Adipocyte (in vitro differentiated cells): ENCODE data around the gene LAMTOR2.

Experiments
- DNase-seq: peaks from one replicate; pipeline ENCODE4 v3.0.0-alpha.2; 2015; ENCODE audit warnings: low read depth
- H3K27me3 ChIP-seq: replicated peaks from 2 replicates; pipeline ENCODE4 v1.7.0; 2013; ENCODE audit warnings: mild to moderate bottlenecking, low read length, moderate library complexity; ENCODE audit not compliant: control insufficient read depth, insufficient read depth
- H3K36me3 ChIP-seq: 2 replicates; pipeline ENCODE4 v1.7.0; 2013; ENCODE audit warnings: low read length, mild to moderate bottlenecking, moderate library complexity; ENCODE audit not compliant: control insufficient read depth, insufficient read depth, severe bottlenecking
- H3K4me1 ChIP-seq: 2 replicates; pipeline ENCODE4 v1.7.0; 2013; ENCODE audit warnings: mild to moderate bottlenecking, low read length, moderate library complexity; ENCODE audit not compliant: control insufficient read depth, insufficient read depth
- H3K4me3 ChIP-seq: 2 replicates; pipeline ENCODE4 v1.7.0; 2013; ENCODE audit warnings: mild to moderate bottlenecking, low read length, moderate library complexity
- H3K9ac ChIP-seq: 2 replicates; pipeline ENCODE4 v1.7.0; 2013; ENCODE audit warnings: mild to moderate bottlenecking, low read length, moderate library complexity
- H3K9me3 ChIP-seq: 2 replicates; pipeline ENCODE4 v1.7.0; 2013; ENCODE audit warnings: mild to moderate bottlenecking, low read length, moderate library complexity; ENCODE audit not compliant: control insufficient read depth

Gene LAMTOR2

GRCh38 chr1:156102633-156103511, 48.3 kb downstream of the LAMTOR2 start:
- peaks cover 62% of the 10 kb centered on the region for H3K4me1 ChIP-seq
- H3K9ac ChIP-seq: peak overlapping the region; percentile 80
- peak; percentile 63 for DNase-seq
- H3K9me3 ChIP-seq: no peaks in the 10 kb centered on the region
- H3K27me3 ChIP-seq: no peaks in the 10 kb centered on the region
- H3K36me3 ChIP-seq: no peaks in the 10 kb centered on the region
- peak overlapping the region; percentile 59 for H3K4me3 ChIP-seq

GRCh38 chr1:156103521-156103947, 49.0 kb downstream of the LAMTOR2 start:
- Histone ChIP-seq H3K9ac (peak overlapping the region; percentile 80), H3K9me3 (no peaks in the 10 kb centered on the region), H3K4me1 (peaks cover 69% of the 10 kb centered on the region), H3K4me3 (peak overlapping the region; percentile 59), H3K27me3 (no peaks in the 10 kb centered on the region), H3K36me3 (no peaks in the 10 kb centered on the region)
- DNase-seq: peak; percentile 79

DNA sequence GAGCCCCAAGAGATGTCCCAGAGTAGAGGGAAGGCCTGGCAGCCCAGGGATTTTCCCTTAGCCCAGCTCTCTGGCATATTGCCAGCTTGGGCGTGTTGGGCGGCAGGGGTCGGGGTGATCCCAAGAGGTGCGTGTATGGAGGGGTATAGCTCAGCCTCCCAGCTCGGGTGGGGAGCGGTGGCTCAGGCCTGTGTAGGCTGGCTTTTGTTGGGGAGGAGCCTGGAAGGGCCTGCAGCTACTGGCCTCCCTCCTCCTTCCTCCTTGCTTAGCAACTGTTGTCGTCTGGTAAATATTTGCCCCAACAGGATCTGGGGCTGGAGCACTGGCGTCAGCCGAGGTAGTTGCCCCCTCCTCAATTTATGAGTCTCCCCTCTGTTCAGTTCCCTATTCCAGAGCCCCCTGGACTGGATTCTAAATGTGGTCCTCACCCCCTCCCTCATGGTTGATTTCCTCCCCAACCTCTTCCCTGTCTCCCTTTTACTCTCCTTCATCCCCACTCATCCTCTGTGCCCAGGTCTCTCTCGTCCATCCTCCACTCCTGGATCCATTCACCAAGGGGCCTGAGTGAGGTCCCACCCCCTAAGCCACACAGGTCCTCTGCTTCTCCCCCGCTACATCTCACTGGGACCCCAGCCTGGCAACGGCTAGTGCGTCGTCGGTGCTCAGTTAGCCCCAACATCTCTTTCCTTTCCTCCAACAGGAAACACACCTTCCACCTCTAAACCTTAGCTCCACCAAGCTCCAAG, 49.7 kb downstream of the LAMTOR2 start:
- DNase-seq: peak; percentile 92
- Histone ChIP-seq H3K9ac (peak overlapping the region; percentile 80), H3K4me1 (peaks cover 74% of the 10 kb centered on the region), H3K36me3 (no peaks in the 10 kb centered on the region), H3K9me3 (no peaks in the 10 kb centered on the region), H3K27me3 (no peaks in the 10 kb centered on the region), H3K4me3 (peak overlapping the region; percentile 59)

- H3K4me1 ChIP-seq: peaks cover 77% of the 10 kb centered on the region
- no peaks in the 10 kb centered on the region for H3K36me3 ChIP-seq
- no peaks in the 10 kb centered on the region for H3K27me3 ChIP-seq
- H3K9ac ChIP-seq: peak overlapping the region; percentile 85
- peak; percentile 74 for DNase-seq
- peak overlapping the region; percentile 74 for H3K4me3 ChIP-seq
- no peaks in the 10 kb centered on the region for H3K9me3 ChIP-seq
These were observed 50.6 kb downstream of the LAMTOR2 start for GRCh38 chr1:156104861-156105832.

GRCh38 chr1:156106624-156107488, 52.3 kb downstream of the LAMTOR2 start:
- H3K4me1 ChIP-seq: peaks cover 75% of the 10 kb centered on the region
- peak; percentile 71 for DNase-seq
- H3K9ac ChIP-seq: peak overlapping the region; percentile 61
- no peak overlapping the region for H3K4me3 ChIP-seq
- no peaks in the 10 kb centered on the region for H3K36me3 ChIP-seq
- no peaks in the 10 kb centered on the region for H3K9me3 ChIP-seq
- H3K27me3 ChIP-seq: no peaks in the 10 kb centered on the region

DNA sequence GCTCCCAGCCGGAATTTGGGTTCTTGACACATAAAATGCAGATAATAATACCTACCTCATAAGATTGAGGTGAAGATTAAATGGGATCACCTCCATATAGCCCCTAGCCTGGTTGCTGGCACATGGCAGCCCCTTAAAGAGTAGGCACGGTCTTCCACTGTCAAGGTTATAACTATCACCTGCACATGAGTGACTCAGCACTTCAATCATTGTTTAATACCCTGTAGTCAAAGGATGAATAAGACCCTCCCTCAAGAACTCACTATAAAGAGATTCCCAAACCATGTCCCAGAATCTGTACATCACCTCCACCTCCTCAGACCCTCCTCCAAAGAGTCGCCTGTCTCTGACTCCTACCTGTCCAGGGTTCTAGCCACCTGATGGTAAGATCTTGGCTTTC, 53.5 kb downstream of the LAMTOR2 start:
- no peak overlapping the region for H3K9ac ChIP-seq
- H3K9me3 ChIP-seq: no peaks in the 10 kb centered on the region
- H3K4me1 ChIP-seq: peaks cover 69% of the 10 kb centered on the region
- H3K36me3 ChIP-seq: no peaks in the 10 kb centered on the region
- no peaks in the 10 kb centered on the region for H3K27me3 ChIP-seq
- no peak overlapping the region for H3K4me3 ChIP-seq
- DNase-seq: no peak
